Panc1 (cell line): Measurements from ENCODE around the gene LTB.

ENCODE experiments used
- CTCF ChIP-seq: fragments of 450-650 bp; IDR thresholded peaks from 2 replicates; pipeline ENCODE4 v1.5.1; 2017; ENCODE audit warnings: mild to moderate bottlenecking
- POLR2AphosphoS5 ChIP-seq: IDR thresholded peaks from 2 replicates; pipeline ENCODE4 v1.6.1; 2012; ENCODE audit warnings: mild to moderate bottlenecking, low read depth, low read length, moderate library complexity
- REST ChIP-seq, 2 experiments: IDR thresholded peaks; 2 replicates each; pipeline ENCODE4 v1.6.1; 2011 to 2012; ENCODE audit warnings: low read depth in 2 of 2, control low read depth in 1 of 2, low read length in 1 of 2, mild to moderate bottlenecking in 1 of 2, moderate library complexity in 1 of 2; ENCODE audit not compliant: insufficient read depth in 1 of 2
- SIN3A ChIP-seq: IDR thresholded peaks from 2 replicates; pipeline ENCODE4 v1.6.1; 2012; ENCODE audit warnings: low read depth, mild to moderate bottlenecking, low read length, moderate library complexity, borderline replicate concordance; ENCODE audit not compliant: insufficient read depth

GRCh38 chr6:31588871-31589650 lies 6.8 kb upstream of the LTB start:
- TF ChIP-seq CTCF, result no peak
- TF ChIP-seq POLR2AphosphoS5, result no peak
- TF ChIP-seq SIN3A, result no peak
- TF ChIP-seq REST (IDR thresholded peaks at IDR 0.05; ENCODE audit: insufficient read depth in 1 of 2, low read depth in 2 of 2, low read length in 1 of 2), result no peak
